Stomach (tissue), 4 donors: Measurements from ENCODE around the gene TFCP2L1.

Experiments
- POLR2A ChIP-seq, 4 donors: fragments of 450-650 bp; IDR thresholded peaks; one replicate each; pipeline ENCODE4 v1.6.1; 2016; ENCODE audit warnings: antibody characterized with exemption in 4 of 4, control low read depth in 2 of 4, mild to moderate bottlenecking in 1 of 4, moderate library complexity in 1 of 4
- TF ChIP-seq, protein P1 (sequence below), 7 experiments: fragments of 450-650 bp in 4 of 7; fragments of 200-600 bp in 3 of 7; sonication (generic) in 3 of 7; IDR thresholded peaks; one replicate each; pipeline ENCODE4 v1.5.1; 2016 to 2019; ENCODE audit warnings: antibody characterized with exemption in 7 of 7, control low read depth in 2 of 7, mild to moderate bottlenecking in 1 of 7

DNA sequence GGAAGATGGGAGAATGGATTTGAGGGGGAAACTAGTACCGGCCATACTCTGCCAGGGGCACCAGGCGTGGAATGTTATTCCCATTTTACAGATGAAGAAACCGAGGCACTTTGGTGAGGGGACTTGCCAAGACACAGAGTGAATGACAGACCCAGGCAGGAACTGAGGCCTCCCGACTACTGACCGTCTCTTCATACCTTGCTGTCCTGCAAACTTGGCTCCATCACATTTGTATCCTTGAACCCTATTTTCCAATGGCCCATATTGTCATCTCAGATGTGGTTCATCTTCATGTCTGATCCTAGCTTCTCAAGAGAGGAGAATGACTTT, 6.2 kb upstream of the TFCP2L1 start:
- TF ChIP-seq, protein P1, sequence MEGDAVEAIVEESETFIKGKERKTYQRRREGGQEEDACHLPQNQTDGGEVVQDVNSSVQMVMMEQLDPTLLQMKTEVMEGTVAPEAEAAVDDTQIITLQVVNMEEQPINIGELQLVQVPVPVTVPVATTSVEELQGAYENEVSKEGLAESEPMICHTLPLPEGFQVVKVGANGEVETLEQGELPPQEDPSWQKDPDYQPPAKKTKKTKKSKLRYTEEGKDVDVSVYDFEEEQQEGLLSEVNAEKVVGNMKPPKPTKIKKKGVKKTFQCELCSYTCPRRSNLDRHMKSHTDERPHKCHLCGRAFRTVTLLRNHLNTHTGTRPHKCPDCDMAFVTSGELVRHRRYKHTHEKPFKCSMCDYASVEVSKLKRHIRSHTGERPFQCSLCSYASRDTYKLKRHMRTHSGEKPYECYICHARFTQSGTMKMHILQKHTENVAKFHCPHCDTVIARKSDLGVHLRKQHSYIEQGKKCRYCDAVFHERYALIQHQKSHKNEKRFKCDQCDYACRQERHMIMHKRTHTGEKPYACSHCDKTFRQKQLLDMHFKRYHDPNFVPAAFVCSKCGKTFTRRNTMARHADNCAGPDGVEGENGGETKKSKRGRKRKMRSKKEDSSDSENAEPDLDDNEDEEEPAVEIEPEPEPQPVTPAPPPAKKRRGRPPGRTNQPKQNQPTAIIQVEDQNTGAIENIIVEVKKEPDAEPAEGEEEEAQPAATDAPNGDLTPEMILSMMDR (IDR thresholded peaks at IDR 0.05): no peak
- TF ChIP-seq POLR2A (IDR thresholded peaks at IDR 0.05): no peak
